ENCODE data around the gene RHBDL3. TPM values are rescaled to one million over a fixed set of nuclear protein-coding genes. Genes with fewer than 3 reads are reported as not detected.
"Not testable (repeated sequence)": the region's sequence is repeated elsewhere in the genome, so short reads cannot be mapped to it uniquely, and the experiment has no call there.

RHBDL3 gene
- total RNA-seq, 1 experiment from 2014 or later: 0.24 TPM

GRCh38 chr17:32261936-32262510 lies 3.6 kb upstream of the RHBDL3 start:
- H3K27me3 Mint-ChIP-seq (ENCODE audit: unreplicated experiment): peaks cover 94% of the 10 kb centered on the region

DNA sequence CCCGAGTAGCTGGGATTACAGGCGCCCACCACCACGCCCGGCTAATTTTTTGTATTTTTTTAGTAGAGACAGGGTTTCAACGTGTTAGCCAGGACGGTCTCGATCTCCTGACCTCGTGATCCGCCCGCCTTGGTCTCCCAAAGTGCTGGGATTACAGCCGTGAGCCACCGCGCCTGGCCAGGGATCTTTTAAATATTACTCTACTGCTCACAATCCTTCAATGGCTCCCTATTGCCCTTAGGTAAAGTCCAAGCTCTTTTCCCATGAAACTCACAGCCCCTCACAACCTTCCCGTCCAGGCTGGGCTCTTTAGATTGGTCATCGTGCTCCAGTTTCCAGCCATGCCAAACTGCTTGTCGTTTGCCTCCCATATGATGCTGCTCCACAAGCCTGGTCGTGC lies 2.1 kb upstream of the RHBDL3 start:
- Mint-ChIP-seq H3K4me1 (ENCODE audit: low read depth, unreplicated experiment) (peaks cover 28% of the 10 kb centered on the region), H3K27me3 (ENCODE audit: unreplicated experiment) (peaks cover 94% of the 10 kb centered on the region)
- H3K4me3 Mint-ChIP-seq (ENCODE audit: low read depth, unreplicated experiment); intact Hi-C loops (cut with micrococcal nuclease; ENCODE audit: unreplicated experiment); H3K9me3 Mint-ChIP-seq (ENCODE audit: low read depth, unreplicated experiment); DNase-seq; H3K27ac Mint-ChIP-seq (ENCODE audit: unreplicated experiment); CTCF ChIA-PET; H3K36me3 Mint-ChIP-seq (ENCODE audit: insufficient read depth, unreplicated experiment); BruUV-seq (replicated peaks): not testable (repeated sequence)

More at GRCh38 chr17:32261936-32262510, 3.6 kb upstream of the RHBDL3 start:
- no peaks in the 10 kb centered on the region for H3K36me3 Mint-ChIP-seq (ENCODE audit: insufficient read depth, unreplicated experiment)
- H3K27ac Mint-ChIP-seq (ENCODE audit: unreplicated experiment): no peak overlapping the region
- intact Hi-C loops (cut with micrococcal nuclease; ENCODE audit: unreplicated experiment): no loop called here
- no TSS peak for BruUV-seq (replicated peaks)
- H3K4me1 Mint-ChIP-seq (ENCODE audit: low read depth, unreplicated experiment): peaks cover 16% of the 10 kb centered on the region
- CTCF ChIA-PET: no interaction called here
- DNase-seq: no peak
- TF ChIP-seq, protein P1, sequence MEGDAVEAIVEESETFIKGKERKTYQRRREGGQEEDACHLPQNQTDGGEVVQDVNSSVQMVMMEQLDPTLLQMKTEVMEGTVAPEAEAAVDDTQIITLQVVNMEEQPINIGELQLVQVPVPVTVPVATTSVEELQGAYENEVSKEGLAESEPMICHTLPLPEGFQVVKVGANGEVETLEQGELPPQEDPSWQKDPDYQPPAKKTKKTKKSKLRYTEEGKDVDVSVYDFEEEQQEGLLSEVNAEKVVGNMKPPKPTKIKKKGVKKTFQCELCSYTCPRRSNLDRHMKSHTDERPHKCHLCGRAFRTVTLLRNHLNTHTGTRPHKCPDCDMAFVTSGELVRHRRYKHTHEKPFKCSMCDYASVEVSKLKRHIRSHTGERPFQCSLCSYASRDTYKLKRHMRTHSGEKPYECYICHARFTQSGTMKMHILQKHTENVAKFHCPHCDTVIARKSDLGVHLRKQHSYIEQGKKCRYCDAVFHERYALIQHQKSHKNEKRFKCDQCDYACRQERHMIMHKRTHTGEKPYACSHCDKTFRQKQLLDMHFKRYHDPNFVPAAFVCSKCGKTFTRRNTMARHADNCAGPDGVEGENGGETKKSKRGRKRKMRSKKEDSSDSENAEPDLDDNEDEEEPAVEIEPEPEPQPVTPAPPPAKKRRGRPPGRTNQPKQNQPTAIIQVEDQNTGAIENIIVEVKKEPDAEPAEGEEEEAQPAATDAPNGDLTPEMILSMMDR (IDR thresholded peaks at IDR 0.05; ENCODE audit: unreplicated experiment): no peak
- H3K4me3 Mint-ChIP-seq (ENCODE audit: low read depth, unreplicated experiment): no peak overlapping the region
- H3K9me3 Mint-ChIP-seq (ENCODE audit: low read depth, unreplicated experiment): no peaks in the 10 kb centered on the region

DNA sequence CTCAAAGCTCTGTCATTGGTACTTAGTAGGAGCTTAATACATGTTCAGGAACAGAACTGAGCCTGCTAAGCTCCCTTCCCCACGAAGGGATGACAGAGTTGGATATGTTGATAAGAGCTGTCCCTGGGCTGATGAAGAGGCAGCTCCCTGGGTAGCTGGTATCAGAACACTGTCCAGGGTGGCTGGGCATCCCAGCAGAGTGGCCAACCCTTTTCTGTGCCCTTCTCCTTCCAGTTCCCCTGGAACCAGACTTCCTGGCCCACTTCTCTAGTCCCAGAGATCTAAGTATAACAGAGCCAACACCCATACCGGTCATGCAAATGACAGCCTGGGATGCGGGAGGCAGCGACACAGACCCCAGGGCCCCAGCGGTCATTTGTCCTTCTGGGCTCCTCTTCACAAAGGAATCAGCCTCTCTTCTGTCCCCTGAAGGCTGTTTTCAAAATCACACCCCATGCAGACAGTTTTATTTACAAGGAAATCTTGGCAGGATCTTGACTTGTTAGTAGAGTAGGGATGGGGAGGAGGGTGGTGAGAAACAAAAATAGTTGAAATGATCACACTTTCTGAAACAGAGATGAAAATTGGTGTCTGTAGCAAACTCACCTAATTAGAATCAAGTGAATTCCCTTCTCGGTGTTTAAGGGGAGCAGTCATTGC lies 1.4 kb upstream of the RHBDL3 start:
- Mint-ChIP-seq H3K9me3 (ENCODE audit: low read depth, unreplicated experiment) (no peaks in the 10 kb centered on the region), H3K4me3 (ENCODE audit: low read depth, unreplicated experiment) (no peak overlapping the region), H3K27me3 (ENCODE audit: unreplicated experiment) (peaks cover 94% of the 10 kb centered on the region), H3K4me1 (ENCODE audit: low read depth, unreplicated experiment) (peaks cover 28% of the 10 kb centered on the region), H3K36me3 (ENCODE audit: insufficient read depth, unreplicated experiment) (peaks cover 2% of the 10 kb centered on the region), H3K27ac (ENCODE audit: unreplicated experiment) (no peak overlapping the region)
- TF ChIP-seq, protein P1 (IDR thresholded peaks at IDR 0.05; ENCODE audit: unreplicated experiment): no peak
- no peak for DNase-seq
- intact Hi-C loops (cut with micrococcal nuclease; ENCODE audit: unreplicated experiment): no loop called here
- CTCF ChIA-PET: no interaction called here
- BruUV-seq (replicated peaks): no TSS peak

DNA sequence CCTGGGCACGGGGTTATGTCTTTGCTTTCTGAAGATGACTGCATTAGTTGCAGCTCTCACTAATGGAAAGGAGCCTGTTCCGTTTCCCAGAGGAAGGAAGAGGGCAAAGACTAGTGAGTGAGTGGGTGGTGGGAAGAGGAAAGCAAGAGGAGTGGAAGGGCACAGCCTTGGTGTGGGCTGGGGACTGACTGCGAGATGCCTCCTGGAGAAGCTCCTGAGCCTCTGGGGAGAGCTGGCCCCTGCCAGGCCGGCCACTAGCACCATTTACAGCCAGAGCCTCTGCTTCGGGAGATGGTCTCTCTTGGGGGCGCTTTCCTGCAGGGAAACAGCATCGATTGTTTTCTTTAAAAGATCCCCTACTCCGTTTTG lies 825 bp upstream of the RHBDL3 start:
- no peak overlapping the region for H3K27ac Mint-ChIP-seq (ENCODE audit: unreplicated experiment)
- no TSS peak for BruUV-seq (replicated peaks)
- intact Hi-C loops (cut with micrococcal nuclease; ENCODE audit: unreplicated experiment): no loop called here
- peaks cover 4% of the 10 kb centered on the region for H3K36me3 Mint-ChIP-seq (ENCODE audit: insufficient read depth, unreplicated experiment)
- H3K27me3 Mint-ChIP-seq (ENCODE audit: unreplicated experiment): peaks cover 94% of the 10 kb centered on the region
- CTCF ChIA-PET: no interaction called here
- H3K4me1 Mint-ChIP-seq (ENCODE audit: low read depth, unreplicated experiment): peaks cover 28% of the 10 kb centered on the region
- no peaks in the 10 kb centered on the region for H3K9me3 Mint-ChIP-seq (ENCODE audit: low read depth, unreplicated experiment)
- peak overlapping the region; percentile 30 for H3K4me3 Mint-ChIP-seq (ENCODE audit: low read depth, unreplicated experiment)
- no peak for DNase-seq
- TF ChIP-seq, protein P1 (IDR thresholded peaks at IDR 0.05; ENCODE audit: unreplicated experiment): no peak

- peaks cover 26% of the 10 kb centered on the region for H3K4me1 Mint-ChIP-seq (ENCODE audit: low read depth, unreplicated experiment)
- intact Hi-C loops (cut with micrococcal nuclease; ENCODE audit: unreplicated experiment): no loop called here
- H3K27ac Mint-ChIP-seq (ENCODE audit: unreplicated experiment): no peak overlapping the region
- H3K27me3 Mint-ChIP-seq (ENCODE audit: unreplicated experiment): peaks cover 94% of the 10 kb centered on the region
- TF ChIP-seq, protein P1 (IDR thresholded peaks at IDR 0.05; ENCODE audit: unreplicated experiment): no peak
- H3K4me3 Mint-ChIP-seq (ENCODE audit: low read depth, unreplicated experiment): peak overlapping the region; percentile 62
- BruUV-seq (replicated peaks): no TSS peak
- no peak for DNase-seq
- H3K9me3 Mint-ChIP-seq (ENCODE audit: low read depth, unreplicated experiment): no peaks in the 10 kb centered on the region
- H3K36me3 Mint-ChIP-seq (ENCODE audit: insufficient read depth, unreplicated experiment): peaks cover 4% of the 10 kb centered on the region
- CTCF ChIA-PET: interaction anchor here (0.5 kb wide), 1 partner anchor 74 kb away, joined by 6 read pairs; no protein-coding TSS in a partner anchor
These were observed 388 bp downstream of the RHBDL3 start for GRCh38 chr17:32266051-32266388.
